AML-193 (cell line): ENCODE measurements around the gene MARVELD1.
A peak's percentile ranks its signal among the peaks of the same experiment; 100 is the strongest.
"Not testable (repeated sequence)": the region's sequence is repeated elsewhere in the genome, so short reads cannot be mapped to it uniquely, and the experiment has no call there.

Source experiments
- DNase-seq, 2 experiments: peaks; one replicate each; lab custom pipeline; 2025; lab: John Stamatoyannopoulos, UW

The MARVELD1 gene

GRCh38 chr10:97713339-97713825, at the start of gene MARVELD1:
TSS of gene MARVELD1 (plus strand) at chr10:97713730. CDS start at chr10:97713877, 147 bp downstream.
- peak; percentile 16 to 37 for DNase-seq

GRCh38 chr10:97664282-97664850, 49.2 kb upstream of the MARVELD1 start:
- no peak for DNase-seq

- no peak for DNase-seq
Observed at GRCh38 chr10:97666992-97667391, 46.5 kb upstream of the MARVELD1 start.

DNA sequence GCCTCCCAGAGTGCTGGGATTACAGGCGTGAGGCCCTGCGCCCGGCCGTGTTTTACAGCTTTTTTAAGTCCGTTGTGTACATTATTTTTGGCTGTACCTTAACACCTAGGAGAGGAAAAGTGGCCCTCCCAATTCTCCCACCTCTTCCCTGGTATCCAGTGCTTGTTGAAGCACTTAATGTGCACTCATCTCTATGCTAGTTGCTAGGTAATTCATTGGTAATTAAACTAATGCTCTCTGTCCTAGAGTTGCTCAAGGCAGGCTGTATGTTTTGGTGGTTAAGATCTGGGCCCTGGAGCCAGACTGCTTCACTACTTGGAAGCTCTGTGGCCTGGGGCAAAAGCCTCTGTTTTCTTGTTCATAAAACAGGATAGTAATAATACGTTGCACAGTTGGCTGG, 46.1 kb upstream of the MARVELD1 start:
- no peak for DNase-seq

DNA sequence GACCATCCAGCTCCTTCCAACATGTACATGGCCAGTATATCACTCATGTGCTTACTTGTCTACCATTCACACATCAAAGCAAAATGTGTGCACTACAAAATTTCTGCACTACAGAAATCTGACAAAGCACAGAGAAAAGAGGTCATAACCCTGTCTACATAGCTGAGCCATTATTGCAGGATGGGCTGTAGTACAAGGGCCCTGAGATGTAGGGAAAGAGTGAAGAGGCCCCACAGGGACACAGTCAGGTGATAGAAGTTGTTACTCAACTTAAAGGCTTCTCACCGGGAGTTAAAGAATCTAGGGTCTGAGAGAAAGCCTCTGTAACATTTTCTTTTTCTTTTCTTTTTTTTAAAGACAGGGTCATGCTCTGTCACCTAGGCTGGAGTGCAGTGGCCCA, 44.0 kb upstream of the MARVELD1 start:
- DNase-seq = no peak

GRCh38 chr10:97673736-97674525, 39.6 kb upstream of the MARVELD1 start:
- DNase-seq = peak in 1 of 2 experiments; percentile 2

GRCh38 chr10:97675222-97675621, 38.3 kb upstream of the MARVELD1 start:
- no peak for DNase-seq

- peak; percentile 22 to 32 for DNase-seq
Observed at GRCh38 chr10:97676770-97677581, 36.6 kb upstream of the MARVELD1 start.

- DNase-seq = no peak
Observed at GRCh38 chr10:97679594-97679993, 33.9 kb upstream of the MARVELD1 start.

- DNase-seq = no peak
Observed at GRCh38 chr10:97682042-97682441, 31.5 kb upstream of the MARVELD1 start.

GRCh38 chr10:97683556-97684367, 29.8 kb upstream of the MARVELD1 start:
- peak; percentile 27 to 36 for DNase-seq

- not testable (repeated sequence) for DNase-seq
Observed at GRCh38 chr10:97684368-97684713, 29.2 kb upstream of the MARVELD1 start.

- no peak for DNase-seq
Observed at GRCh38 chr10:97684866-97685394, 28.6 kb upstream of the MARVELD1 start.

DNA sequence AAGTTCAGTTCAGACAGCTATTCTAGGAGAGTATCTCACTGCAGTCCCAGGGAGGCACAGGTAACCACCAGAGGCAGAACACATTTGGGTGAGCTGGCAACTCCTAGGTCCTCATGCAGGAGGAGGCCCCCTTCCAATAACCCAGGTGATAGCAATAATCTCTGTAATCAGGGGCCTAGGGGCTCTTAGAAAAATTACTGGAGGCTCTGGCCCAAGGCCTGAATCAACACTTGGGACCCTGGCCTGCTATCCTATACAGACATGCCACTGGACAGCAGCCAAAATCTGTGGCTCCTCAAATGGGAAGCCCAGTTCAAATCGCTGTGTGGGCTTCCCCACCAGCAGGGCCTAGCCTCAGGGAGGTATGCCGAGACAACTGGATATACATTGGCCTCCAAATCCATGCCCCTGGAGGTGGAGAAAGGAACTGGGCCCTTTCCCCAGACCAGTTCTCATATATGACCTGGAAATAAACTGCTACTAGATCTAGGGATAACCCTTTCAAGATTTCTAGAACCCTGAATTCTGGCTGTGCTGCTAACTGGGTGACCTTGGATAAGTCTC, 28.1 kb upstream of the MARVELD1 start:
- DNase-seq = peak in 1 of 2 experiments; percentile 3

GRCh38 chr10:97686301-97686961, 27.1 kb upstream of the MARVELD1 start:
- DNase-seq = no peak

DNA sequence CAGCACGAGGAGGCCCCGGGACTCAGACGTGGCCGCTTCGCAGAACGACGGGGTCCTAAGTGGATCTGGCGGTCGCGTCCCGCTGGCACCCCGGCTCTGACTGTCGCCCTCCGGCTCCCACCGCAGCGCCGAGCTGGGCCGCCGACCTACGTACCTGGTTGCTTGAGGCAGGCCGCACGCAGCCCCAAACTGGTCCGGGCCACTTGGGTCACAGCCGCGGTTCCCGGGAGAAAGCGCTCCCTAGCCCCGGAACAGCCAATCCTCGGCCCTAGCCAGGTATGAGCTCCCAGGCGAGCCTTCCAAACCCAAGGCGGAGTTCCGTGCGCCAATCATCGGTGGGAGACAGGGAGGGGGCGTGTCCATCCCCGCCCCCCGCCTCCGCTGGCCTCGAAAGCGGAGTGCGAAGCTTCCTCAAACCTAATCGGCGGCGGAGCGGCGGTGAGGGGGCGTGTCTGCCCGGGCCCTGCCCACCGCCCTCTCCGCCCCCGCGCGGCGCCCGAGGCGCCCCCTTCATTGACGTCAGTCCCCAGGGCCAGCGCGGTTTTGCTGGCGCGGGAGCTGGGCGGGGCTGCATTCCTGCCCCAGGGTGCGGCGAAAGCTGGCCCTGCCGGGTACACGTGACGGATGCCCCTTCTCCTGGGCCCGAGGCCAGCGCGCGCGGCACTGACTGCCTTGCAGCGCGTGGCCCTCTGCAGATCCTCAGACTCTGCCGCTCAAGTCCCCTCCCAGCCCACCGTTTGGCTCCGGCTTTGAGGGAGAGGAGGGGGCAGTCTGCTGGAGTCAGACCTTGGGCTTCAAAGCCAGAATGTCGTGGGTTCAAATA, 26.4 kb upstream of the MARVELD1 start, which contains the start of gene AVPI1:
Gene AVPI1 (minus strand): TSS at position 280 of the 823 bp plus-strand sequence. CDS start 7,336 bp downstream, outside the sequence.
- peak; percentile 93 to 94 for DNase-seq

GRCh38 chr10:97687785-97688781, 25.4 kb upstream of the MARVELD1 start:
- peak in 1 of 2 experiments; percentile 30 for DNase-seq

- DNase-seq = no peak
Observed at GRCh38 chr10:97689559-97690020, 23.9 kb upstream of the MARVELD1 start.
